ENCODE measurements around the gene RFTN1.

DNA sequence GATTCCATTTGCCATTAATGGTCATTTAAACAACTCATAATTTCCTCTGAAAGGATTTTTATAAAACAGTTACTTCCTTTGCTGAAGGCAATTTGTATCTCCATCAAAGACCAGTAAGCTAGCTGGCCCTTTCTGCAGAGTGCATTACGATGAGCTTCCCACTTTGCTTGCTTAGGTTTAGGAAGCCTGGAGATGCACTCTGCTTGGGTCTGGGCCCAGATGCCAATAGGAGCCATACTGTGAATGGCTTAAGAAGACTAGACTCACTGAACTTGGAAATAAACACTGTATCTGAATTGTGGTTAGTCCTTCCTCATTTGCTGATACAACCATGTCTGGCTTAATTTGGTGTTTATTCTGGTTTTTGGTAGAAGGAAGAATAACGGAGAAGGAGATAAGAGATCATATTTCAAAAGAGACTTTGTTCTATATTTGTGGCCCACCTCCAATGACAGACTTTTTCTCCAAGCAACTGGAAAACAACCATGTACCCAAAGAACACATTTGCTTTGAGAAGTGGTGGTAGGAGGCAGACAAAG, 210.4 kb downstream of the RFTN1 start:
- TF ChIP-seq, protein P1, sequence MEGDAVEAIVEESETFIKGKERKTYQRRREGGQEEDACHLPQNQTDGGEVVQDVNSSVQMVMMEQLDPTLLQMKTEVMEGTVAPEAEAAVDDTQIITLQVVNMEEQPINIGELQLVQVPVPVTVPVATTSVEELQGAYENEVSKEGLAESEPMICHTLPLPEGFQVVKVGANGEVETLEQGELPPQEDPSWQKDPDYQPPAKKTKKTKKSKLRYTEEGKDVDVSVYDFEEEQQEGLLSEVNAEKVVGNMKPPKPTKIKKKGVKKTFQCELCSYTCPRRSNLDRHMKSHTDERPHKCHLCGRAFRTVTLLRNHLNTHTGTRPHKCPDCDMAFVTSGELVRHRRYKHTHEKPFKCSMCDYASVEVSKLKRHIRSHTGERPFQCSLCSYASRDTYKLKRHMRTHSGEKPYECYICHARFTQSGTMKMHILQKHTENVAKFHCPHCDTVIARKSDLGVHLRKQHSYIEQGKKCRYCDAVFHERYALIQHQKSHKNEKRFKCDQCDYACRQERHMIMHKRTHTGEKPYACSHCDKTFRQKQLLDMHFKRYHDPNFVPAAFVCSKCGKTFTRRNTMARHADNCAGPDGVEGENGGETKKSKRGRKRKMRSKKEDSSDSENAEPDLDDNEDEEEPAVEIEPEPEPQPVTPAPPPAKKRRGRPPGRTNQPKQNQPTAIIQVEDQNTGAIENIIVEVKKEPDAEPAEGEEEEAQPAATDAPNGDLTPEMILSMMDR (IDR thresholded peaks at IDR 0.05): no peak
- TF ChIP-seq POLR2A (IDR thresholded peaks at IDR 0.05): no peak

Data from sigmoid colon (tissue), 3 donors.